Astrocyte (in vitro differentiated cells and primary cell): Measurements from ENCODE around the gene VEGFA.

Experiments
- CTCF ChIP-seq: IDR thresholded peaks from 2 replicates; pipeline ENCODE4 v1.5.1; 2011; ENCODE audit warnings: low read depth, mild to moderate bottlenecking, inconsistent platforms, low read length, moderate library complexity; ENCODE audit not compliant: insufficient read depth
- EZH2 ChIP-seq: IDR thresholded peaks from 2 replicates; pipeline ENCODE4 v1.6.1; 2012; ENCODE audit warnings: mild to moderate bottlenecking, low read length, inconsistent platforms; ENCODE audit not compliant: insufficient read depth

GRCh38 chr6:43780941-43781928, 11.2 kb downstream of the VEGFA start:
- TF ChIP-seq CTCF (no peak), EZH2 (no peak)
